GM23338 (cell line): ENCODE measurements around the gene PDE1A.

Source experiments
- CREB1 ChIP-seq: fragments of 250-450 bp; sonication (Bioruptor Pico); IDR thresholded peaks from 2 replicates; pipeline ENCODE4 v1.5.0; 2020; ENCODE audit warnings: low read depth, mild to moderate bottlenecking, moderate library complexity
- EZH2phosphoT487 ChIP-seq: fragments of 200-600 bp; sonication (generic); IDR thresholded peaks from one replicate; pipeline ENCODE4 v1.8.1; 2018; ENCODE audit warnings: antibody characterized with exemption; ENCODE audit not compliant: unreplicated experiment
- POLR2AphosphoS5 ChIP-seq: IDR thresholded peaks from 2 replicates; pipeline ENCODE4 v1.6.1; 2016; ENCODE audit warnings: antibody characterized with exemption, low read depth
- REST ChIP-seq: IDR thresholded peaks from one replicate; pipeline ENCODE4 v1.6.1; 2018; ENCODE audit warnings: antibody characterized with exemption; ENCODE audit not compliant: unreplicated experiment
- TF ChIP-seq, protein P1 (sequence below), 2 experiments: fragments of 200-600 bp in 1 of 2; sonication (generic) in 1 of 2; conservative IDR thresholded peaks; 2 replicates each; pipeline versions ENCODE4 v1.5.1 to v1.6.1; 2016 to 2017; ENCODE audit warnings: antibody characterized with exemption in 2 of 2, low read depth in 2 of 2, mild to moderate bottlenecking in 2 of 2, moderate library complexity in 1 of 2
- TF ChIP-seq, protein P2 (sequence below): IDR thresholded peaks from 2 replicates; pipeline ENCODE4 v1.6.1; 2016; ENCODE audit warnings: antibody characterized with exemption

DNA sequence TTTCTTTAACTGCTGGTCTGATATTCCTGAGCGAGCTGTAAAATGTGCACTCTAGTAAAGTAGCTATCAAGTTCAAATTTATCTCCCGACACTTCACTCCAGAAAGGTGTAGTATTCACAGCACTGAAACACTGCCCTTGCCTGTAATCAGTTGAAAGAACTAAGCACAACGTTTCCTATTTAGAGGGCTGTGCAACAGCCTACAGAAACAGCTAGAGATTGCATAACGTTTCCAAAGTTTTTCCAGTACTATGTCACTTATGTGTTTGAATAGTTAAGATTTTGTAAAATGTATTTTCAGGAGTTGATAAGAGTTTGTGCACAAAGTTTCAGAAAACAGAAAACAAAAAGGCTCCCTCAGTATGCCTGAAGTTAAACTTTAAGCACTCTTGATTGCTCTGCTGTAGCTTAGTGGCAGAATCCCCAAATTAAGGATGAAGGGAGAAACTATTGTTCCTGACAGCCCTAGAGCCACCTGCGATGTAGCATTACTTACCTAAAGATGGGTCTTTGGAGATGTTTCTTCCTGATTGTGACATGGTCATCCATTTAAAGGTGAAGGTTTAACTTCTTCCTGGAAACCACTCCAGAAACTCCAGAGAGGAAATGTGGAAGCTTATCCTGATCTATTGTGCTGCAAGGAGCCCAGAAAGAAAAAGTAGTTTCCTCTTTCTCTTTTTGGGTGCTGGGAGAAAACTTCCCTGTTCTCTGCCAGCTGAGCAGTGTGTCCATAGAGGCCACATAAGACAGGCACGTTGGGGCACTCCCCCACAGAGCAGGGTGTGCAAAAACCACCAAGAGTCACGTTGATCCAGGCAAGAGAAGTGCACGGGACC lies 536 bp downstream of the PDE1A start:
- TF ChIP-seq, protein P1, sequence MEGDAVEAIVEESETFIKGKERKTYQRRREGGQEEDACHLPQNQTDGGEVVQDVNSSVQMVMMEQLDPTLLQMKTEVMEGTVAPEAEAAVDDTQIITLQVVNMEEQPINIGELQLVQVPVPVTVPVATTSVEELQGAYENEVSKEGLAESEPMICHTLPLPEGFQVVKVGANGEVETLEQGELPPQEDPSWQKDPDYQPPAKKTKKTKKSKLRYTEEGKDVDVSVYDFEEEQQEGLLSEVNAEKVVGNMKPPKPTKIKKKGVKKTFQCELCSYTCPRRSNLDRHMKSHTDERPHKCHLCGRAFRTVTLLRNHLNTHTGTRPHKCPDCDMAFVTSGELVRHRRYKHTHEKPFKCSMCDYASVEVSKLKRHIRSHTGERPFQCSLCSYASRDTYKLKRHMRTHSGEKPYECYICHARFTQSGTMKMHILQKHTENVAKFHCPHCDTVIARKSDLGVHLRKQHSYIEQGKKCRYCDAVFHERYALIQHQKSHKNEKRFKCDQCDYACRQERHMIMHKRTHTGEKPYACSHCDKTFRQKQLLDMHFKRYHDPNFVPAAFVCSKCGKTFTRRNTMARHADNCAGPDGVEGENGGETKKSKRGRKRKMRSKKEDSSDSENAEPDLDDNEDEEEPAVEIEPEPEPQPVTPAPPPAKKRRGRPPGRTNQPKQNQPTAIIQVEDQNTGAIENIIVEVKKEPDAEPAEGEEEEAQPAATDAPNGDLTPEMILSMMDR (conservative IDR thresholded peaks at IDR 0.05; ENCODE audit: low read depth in 2 of 2) = no peak
- TF ChIP-seq POLR2AphosphoS5 (no peak), REST (no peak), CREB1 (CRISPR knock-in tag) (no peak), EZH2phosphoT487 (no peak)
- TF ChIP-seq, protein P2, sequence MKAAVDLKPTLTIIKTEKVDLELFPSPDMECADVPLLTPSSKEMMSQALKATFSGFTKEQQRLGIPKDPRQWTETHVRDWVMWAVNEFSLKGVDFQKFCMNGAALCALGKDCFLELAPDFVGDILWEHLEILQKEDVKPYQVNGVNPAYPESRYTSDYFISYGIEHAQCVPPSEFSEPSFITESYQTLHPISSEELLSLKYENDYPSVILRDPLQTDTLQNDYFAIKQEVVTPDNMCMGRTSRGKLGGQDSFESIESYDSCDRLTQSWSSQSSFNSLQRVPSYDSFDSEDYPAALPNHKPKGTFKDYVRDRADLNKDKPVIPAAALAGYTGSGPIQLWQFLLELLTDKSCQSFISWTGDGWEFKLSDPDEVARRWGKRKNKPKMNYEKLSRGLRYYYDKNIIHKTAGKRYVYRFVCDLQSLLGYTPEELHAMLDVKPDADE = no peak
